ENCODE measurements around the gene NKAIN2.
"Not testable (repeated sequence)": the region's sequence is repeated elsewhere in the genome, so short reads cannot be mapped to it uniquely, and the experiment has no call there.

The NKAIN2 gene

DNA sequence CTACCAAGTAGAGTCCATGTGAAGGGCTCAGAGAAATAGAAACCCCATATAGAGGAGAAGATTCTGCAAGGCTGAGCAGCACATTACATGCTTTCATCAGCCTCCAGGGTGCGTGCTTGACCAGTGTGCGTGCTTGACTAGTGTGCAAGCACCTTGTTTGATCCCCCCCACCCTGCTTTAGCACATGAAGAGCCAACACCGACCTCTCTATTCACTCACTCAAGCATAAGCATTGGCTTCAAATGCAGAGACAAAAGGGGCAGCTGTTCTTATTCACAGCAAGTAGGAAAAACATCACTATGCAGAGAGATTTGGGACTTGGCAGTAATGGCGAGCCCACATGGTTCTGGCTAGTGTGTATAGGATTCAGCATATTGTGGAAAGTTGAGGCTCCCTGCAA lies 879.8 kb downstream of the NKAIN2 start:
- DNase-seq (ENCODE audit: low read depth in 2 of 2), result no peak

DNA sequence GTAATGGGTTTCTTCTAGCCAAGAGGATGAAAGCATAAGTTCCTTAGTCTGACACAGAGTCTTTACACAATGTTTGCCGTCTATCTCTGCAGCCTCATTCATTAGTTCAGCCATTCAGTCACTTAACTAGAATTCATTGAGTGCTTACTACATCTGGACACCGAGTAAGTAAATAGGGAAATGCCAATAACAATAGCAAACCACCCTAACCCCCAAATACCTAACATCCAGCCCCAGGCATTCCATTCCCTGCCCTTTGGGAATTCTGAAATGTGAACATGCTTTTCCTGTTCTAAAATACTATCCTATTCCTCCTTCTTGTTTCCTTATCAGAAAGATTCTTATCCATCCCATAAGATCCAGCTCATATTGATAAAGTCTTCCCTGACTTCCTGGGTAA lies 881.0 kb downstream of the NKAIN2 start:
- DNase-seq (ENCODE audit: low read depth in 2 of 2), result no peak

DNA sequence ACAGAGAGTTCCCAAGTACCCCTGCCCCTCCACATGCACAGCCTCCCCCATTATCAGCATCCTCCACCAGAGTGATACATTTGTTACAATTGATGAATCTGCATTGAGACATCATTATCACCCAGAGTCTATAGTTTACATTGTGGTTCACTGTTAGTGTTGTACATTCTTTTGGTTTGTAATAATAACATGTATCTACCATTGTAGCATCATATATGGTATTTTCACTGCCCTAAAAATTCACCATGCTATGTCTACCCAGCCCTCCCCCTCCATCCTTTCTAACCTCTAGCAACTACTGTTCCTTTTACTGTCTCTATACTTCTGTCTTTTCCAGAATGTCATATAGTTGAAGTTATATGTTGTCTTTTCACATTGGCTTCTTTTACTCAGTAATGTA lies 884.7 kb downstream of the NKAIN2 start:
- no peak for DNase-seq (ENCODE audit: low read depth in 2 of 2)

DNA sequence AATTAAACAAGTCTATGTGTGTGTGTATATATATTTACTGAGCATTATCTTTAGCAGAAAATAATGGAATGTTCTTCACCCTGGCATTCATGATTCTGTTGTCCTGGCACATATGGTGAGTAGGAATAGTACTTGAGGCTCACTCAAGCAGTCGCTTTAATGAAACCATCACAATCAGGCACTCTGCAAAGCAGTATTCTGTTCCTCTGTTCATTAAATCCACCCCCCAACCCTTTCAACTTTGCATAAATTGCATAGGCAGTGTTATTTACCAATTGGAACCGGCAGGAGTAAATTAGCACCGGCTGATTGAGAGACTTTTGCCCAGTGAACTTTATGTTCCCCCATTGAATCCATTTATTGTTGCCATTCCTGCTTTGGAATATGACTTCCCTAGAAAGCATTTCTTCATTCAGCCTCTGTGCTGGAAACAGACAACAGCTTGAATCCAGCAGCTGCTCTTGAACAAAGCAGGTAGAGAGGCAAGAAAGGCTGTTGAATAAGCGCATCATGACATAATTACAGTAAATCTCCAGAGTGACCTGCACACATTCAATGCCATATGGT lies 890.6 kb downstream of the NKAIN2 start:
- DNase-seq (ENCODE audit: low read depth in 2 of 2), result no peak

DNA sequence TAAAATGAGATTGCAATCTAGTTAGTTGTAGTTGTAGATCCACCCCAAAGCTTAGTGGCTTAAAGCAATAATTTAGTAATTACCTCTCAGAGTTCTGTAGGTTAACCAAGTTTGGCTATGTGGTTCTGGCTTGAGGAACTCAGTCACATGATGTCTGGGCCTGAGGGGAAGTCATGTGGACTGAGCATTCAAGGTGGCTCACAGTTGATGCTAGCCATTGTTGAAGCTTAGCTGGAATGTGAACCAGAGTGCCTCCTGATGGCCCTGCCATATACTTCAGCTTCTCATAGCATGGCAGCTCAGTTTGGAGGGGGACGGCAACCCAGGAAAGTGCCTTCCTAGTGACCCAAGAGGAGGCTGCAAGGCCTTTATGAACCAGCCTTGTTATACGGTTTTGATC lies 895.4 kb downstream of the NKAIN2 start:
- no peak for DNase-seq (ENCODE audit: low read depth in 2 of 2)

DNA sequence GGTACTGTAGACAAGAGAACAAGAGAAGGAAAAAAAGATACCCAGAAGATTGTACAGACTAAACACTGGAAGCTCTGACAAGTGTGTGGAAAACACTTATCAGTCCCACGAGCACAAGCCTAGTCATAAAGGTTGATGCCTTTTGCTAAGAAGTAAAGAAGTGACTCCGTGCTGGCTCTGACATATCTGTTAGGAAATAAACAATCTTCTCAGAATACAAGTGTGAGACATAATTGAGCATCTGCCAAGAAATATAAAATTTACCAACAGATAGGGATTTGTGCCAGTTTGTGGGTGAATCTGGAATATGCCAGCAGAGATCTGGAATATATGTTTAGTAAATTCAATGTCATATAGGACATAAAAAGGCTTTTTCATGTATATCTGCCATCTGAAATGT lies 899.9 kb downstream of the NKAIN2 start:
- no peak for DNase-seq (ENCODE audit: low read depth in 2 of 2)

DNA sequence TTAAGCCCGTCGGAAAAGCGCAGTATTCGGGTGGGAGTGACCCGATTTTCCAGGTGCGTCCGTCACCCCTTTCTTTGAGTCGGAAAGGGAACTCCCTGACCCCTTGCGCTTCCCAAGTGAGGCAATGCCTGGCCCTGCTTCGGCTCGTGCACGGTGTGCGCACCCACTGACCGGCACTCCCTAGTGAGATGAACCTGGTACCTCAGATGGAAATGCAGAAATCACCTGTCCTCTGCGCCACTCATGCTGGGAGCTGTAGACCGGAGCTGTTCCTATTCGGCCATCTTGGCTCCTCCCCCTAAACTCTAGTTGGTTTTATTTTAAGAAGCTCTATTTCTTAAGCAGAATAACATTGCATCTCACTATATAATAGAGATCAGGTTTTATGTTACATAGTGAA lies 908.9 kb downstream of the NKAIN2 start:
- DNase-seq (ENCODE audit: low read depth in 2 of 2), result not testable (repeated sequence)

DNA sequence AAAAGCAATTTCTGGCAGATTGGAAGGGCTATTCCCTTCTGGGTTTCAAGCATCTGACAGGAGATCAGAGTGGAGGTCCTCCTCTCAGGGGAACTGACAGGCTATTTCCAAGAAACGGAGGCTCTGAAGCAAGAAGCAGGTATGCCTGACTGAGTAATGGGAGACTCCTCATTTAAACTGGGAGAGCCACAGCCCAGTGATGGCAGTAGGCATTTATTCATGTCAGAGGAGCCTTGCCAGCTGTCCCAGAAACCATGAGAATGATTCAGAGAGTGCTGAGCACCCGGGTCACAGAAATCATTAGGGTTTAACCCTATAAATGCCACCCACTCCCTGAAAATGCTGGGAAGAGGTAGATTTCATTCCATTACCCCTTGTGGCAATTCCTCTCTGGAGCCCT lies 911.1 kb downstream of the NKAIN2 start:
- DNase-seq (ENCODE audit: low read depth in 2 of 2), result no peak

DNA sequence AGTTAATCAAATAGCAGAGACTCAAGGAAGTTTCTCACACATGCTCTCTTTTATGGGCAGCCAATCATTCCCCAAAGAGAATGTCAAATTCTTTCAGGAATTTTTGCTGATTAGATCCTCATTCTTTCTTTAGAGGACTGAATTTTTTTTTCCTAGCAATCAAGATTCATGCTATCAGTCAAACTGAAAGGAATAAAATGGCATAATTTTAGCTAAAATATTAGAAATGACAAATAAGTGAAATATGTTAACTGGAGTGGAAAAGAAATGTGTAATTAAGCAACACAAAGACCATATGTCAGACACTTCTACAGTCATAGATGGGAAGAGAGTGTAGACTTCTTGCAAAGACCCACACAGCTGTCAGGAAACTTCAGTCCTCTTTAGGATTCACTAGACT lies 916.2 kb downstream of the NKAIN2 start:
- no peak for DNase-seq (ENCODE audit: low read depth in 2 of 2)

DNA sequence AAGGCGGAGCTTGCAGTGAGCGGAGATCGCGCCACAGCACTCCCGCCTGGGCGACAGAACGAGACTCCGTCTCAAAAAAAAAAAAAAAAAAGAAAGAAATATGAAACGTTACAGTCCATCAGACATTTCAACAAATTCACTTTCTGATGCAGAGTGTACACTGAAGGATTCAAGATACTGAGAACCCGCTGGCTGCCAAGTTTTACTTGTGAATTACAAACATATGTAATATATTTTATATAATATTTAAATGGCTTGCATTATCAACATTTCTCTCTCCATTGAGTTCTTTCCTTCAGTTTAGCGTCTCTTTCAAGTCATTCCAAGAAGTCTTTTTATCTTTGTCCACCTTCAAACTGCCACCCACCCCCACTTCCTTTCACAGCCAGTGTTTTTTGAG lies 917.7 kb downstream of the NKAIN2 start:
- DNase-seq (ENCODE audit: low read depth in 2 of 2), result no peak

DNA sequence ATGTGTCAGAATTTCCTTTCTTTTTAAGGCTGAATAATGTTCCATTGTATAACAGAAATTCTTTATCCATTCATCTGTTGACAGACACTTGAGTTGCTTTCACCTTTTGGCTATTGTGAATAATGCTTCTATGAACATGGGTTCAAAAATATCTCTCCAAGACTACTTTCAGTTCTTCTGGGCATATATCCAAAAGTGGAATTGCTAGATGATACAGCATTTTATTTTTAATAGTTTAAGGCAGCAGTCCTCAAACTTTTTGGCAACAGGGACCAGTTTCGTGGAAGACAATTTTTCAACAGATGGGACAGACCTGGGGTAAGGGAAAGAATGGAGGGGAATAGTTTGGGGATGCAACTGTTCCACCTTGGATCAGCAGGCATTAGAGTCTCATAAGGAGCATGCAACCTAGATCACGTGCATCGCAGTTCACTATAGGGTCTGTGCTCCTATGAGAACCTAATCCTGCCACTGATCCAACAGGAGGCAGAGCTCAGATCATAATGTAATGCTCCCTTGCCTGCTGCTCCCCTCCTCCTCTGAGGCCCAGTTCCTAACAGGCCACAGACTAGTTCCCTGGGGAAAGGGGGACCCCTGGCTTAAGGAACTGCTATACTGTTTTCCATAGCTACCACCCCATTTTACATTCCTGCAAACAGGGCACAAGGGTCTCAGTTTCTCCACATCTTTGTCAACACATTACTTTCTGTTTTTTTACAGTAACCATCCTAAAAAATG lies 918.6 kb downstream of the NKAIN2 start:
- DNase-seq (ENCODE audit: low read depth in 2 of 2), result no peak

DNA sequence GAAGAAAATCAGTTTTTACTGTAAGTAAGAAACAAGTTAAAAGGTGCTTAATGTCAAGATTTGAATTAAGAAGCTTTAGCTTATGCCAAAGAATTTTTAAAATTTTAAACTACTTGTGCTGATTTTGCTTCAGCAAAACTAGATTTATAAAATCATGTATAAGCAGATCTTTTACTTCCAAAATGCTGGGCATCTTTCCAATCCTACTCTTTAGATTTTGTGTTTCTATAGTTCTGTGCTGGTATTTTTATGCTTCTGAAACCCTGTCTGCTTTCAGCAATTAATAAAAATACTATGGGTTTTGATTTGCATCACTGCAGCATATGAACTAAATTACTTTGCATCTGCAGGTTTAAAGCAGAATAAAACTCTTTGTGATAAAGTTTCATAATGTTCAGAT lies 920.0 kb downstream of the NKAIN2 start:
- DNase-seq (ENCODE audit: low read depth in 2 of 2), result no peak

DNA sequence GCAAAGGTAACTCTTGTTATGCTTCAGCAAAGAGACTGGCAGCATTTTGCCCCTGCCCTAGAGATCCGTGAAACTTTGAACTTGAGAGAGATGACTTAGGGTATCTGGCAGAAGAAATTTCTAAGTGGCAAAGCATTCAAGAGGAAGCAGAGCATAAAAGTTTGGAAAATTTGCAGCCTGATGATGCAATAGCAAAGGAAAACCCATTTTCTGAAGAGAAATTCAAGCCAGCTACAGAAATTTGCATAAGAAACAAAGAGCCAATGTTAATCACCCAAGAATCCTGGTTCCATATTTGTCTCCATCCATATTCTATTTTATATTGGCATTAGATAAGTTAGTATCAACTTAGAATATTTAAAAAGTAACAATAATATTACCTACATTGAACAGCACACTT lies 934.1 kb downstream of the NKAIN2 start:
- not testable (repeated sequence) for DNase-seq (ENCODE audit: low read depth in 2 of 2)

DNA sequence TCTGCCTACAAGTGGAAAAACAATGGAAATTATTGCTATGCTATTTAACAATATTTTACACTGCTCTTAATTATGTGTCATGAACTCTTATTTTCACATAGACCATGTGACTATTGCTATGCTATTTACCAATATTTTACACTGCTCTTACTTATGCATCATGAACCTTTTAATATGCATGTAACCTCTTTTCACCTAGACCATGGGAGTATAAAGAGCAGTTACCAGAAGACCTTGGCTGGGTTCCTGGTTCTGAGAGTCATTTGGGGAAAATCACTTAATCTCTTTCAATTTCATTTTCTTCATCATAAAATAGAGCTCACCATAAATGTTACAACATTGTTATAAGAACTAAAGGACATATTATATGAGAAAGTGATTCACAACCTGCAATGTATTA lies 934.8 kb downstream of the NKAIN2 start:
- no peak for DNase-seq (ENCODE audit: low read depth in 2 of 2)

DNA sequence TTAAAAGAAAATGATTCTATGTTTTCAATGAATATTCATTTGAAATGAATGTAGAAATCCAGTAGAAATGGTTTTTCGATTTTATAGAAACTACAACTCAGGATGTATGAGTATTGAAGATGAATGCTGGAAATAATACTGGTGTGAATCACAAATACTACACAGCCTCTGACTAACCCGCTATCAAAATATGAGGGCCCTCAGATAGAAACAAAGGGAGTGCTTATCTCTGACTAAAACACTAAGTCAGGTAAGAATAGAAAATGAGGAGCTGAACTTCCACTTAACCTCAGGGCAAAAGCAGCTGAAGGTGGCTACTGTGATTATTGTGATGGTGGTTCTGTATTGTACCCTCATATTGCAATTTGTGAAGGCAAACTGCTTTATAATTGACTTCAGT lies 937.7 kb downstream of the NKAIN2 start:
- DNase-seq (ENCODE audit: low read depth in 2 of 2), result no peak

DNA sequence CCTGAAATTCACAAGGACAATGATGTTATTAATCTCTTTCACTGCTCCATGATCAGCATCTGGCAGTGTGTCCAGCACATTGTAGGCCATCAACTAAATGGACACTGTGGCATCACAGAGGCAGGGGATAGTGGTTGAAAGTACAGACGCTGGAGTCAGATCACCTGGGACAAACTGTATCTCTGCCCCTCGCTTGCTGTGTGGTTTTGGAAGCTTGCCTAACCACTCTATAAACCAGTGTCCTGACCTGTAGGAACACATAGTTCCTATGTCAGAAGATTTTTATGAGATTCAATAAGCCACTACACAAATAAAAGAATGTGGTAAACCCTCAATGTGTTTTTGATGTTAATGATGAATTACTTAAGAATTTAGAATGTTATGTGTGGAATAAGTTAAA lies 939.3 kb downstream of the NKAIN2 start:
- no peak for DNase-seq (ENCODE audit: low read depth in 2 of 2)

DNA sequence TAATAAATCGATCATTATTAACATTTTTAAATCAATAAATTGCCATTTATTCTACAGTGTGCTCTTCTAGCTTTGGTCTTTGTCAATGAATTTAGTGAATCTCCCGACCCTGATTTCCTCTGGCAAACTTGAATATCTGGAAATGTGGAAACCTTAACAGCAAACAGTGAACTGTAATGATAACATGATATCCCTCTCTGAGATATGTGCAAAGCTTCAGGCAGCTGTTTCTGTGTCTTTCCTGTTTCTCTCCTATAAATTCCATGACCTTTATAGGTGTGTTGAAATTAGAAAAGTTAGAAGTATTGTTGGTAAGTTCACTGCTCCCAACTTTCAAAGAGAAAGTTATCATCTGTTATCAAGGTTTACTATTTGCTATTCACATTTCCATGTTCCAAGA lies 939.8 kb downstream of the NKAIN2 start:
- no peak for DNase-seq (ENCODE audit: low read depth in 2 of 2)

DNA sequence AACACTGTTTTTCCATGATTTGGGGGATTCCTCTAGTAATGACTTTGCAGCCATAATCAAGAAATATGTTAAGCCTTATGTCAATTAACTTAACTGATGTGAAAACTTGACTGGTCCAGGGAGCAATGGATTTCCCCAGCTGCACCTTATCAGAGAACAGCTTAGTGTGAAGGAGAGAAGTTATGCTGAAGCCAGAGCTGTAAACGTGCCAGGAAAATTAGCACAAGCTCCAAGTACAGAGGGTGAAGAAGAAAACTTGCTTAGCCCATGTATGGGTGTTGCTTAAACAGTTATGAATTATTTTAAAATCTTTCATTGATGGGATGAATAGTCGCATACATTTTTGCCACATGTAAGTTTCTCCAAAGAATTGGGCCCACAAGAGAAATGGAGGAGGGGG lies 943.7 kb downstream of the NKAIN2 start:
- no peak for DNase-seq (ENCODE audit: low read depth in 2 of 2)

DNA sequence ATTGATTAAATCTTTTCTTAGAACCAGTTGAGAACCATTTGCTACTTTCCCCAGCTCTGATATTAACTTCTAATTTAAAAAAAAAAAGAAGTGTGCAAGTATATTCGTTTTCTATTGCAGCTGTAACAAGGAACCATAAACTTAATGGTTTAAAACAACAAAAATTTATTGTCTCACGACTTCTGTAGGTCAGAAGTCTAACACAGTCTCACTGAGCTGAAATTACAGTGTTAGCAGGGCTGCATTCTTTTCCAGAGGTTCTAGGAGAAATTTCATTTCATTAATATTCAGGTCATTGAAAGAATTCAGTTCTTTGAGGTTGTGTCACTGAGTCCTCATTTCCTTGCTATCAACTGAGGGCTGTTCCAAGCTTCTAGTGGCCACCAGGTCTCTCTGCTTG lies 945.1 kb downstream of the NKAIN2 start:
- DNase-seq (ENCODE audit: low read depth in 2 of 2), result no peak

DNA sequence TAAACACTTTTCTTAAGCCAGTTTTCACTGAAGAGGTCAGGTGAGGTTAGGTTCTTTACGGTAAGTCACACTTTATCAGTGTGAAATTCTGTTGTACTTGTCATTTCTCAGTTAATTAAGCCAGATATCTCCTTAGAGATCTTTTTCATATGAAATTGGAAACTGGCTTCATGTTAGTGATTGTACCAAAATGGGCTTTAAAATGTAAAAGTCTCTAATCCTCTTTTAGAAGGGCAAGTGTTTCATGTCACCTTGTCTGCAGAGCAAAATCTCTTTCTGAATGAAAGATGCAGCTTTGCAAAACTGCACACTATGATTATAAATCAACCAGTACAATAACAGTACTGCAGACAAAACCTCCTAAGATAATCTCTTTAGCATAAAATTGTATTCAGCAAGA lies 949.3 kb downstream of the NKAIN2 start:
- DNase-seq (ENCODE audit: low read depth in 2 of 2), result no peak

DNA sequence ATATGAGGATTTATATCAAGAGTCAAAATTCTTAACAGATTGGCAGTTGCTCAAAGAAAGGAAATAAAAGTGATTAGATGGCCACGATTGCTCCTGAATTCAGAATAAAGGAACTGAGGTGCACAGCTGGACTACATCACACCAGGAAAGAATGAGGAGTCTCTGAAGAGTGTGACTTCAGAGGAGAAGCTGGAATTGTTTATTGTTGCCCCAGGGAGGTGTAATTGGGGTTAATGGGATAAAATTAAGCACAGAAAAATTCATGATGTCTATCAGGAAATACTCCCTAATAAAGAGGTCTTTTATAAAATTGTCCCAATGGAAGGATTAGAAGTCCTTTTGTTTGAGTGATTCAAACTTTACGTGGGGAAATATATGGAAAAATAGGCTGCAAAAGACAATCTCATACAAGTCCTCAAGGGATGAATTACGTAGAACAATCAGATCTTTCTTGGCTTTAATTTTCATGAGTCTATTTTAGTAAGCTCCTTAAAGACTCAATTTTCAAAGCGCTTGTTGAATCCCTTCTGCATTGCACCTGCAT lies 950.0 kb downstream of the NKAIN2 start:
- no peak for DNase-seq (ENCODE audit: low read depth in 2 of 2)

DNA sequence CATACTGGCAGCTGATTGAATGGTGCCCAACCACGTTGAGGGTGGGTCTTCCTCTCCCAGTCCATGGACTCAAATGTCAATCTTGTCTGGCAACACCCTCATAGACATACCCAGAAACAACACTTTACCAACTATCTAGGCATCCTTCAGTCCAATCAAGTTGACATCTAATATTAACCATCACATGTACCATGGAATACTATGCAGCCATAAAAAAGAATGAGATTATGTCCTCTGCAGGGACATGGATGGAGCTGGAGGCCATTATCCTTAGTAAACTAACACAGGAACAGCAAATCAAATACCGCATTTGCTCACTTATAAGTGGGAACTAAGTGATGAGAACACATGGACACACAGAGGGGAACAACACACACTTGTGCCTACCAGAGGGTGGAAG lies 951.7 kb downstream of the NKAIN2 start:
- no peak for DNase-seq (ENCODE audit: low read depth in 2 of 2)

DNA sequence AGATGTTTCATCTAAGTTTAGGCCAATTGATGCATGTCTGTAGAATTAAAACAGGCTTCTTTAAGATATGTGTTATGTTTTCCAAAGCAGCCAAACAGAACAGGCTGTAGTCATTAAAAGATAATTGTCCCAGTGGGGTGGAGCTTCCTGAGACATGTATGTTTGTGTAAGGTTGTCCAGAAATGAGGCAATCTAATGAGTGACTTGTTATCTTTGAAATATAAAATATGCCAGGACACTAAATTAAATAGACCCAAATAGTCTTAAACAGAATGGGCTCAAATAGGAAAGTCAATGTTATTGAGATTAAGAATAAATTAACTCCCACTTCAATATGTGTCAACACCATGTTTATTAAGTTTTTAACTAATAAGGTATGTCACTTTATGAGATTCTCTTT lies 953.9 kb downstream of the NKAIN2 start:
- no peak for DNase-seq (ENCODE audit: low read depth in 2 of 2)

DNA sequence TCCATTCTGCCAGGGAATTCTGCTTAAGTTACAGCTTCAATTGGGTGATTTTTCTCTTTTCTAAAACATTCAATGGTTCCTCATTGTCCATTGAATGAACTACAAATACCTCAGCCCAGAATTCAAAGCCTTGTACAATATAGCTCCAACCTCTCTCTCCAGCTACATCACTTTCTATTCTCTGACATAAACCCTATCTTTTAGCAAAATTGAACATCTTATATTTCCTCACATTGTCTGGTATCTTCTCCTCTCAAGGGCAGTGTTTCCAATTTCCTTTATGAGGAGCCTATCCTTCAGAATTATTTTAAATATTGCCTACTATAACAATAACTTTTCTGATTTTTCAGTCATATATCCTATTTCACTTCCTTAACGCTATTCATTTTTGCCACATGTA lies 955.0 kb downstream of the NKAIN2 start:
- no peak for DNase-seq (ENCODE audit: low read depth in 2 of 2)
